Stimulated activated memory B cell treated with anti-CD40 and anti-IgM and Interleukin-4, amounts not matched to agents 10 μg/mL and 1 μg/mL and 100 μg/mL, for 72 hours (primary cell): ENCODE data around the gene GH2.

Experiments
- ATAC-seq: fragments of 150-1000 bp; cut with Tn5 transposase; 2 replicates; pipeline ENCODE4 v1.10.0; 2021
- H3K27ac Mint-ChIP-seq: one replicate; pipeline ENCODE4 v1.8.0; 2022; ENCODE audit warnings: mild to moderate bottlenecking, mixed read lengths
- H3K27me3 Mint-ChIP-seq: one replicate; pipeline ENCODE4 v1.8.0; 2022; ENCODE audit warnings: mixed read lengths
- H3K36me3 Mint-ChIP-seq: one replicate; pipeline ENCODE4 v1.8.0; 2022; ENCODE audit warnings: mixed read lengths
- H3K4me1 Mint-ChIP-seq: one replicate; pipeline ENCODE4 v1.8.0; 2022; ENCODE audit warnings: mixed read lengths
- H3K4me3 Mint-ChIP-seq: one replicate; pipeline ENCODE4 v1.8.0; 2022; ENCODE audit warnings: mild to moderate bottlenecking, moderate library complexity, mixed read lengths
- H3K9me3 Mint-ChIP-seq: one replicate; pipeline ENCODE4 v1.8.0; 2022; ENCODE audit warnings: mixed read lengths

GH2 gene

GRCh38 chr17:63842540-63843386 lies 39.0 kb downstream of the GH2 start, which contains the start of gene SMARCD2:
Gene SMARCD2, minus strand, starts transcription at chr17:63842685. Its CDS starts 11 bp downstream, at chr17:63842674.
- peaks cover 51% of the 10 kb centered on the region for H3K4me1 Mint-ChIP-seq
- peak within 1 kb of the TSS; percentile 95 for H3K27ac Mint-ChIP-seq
- H3K4me3 Mint-ChIP-seq, result peak within 1 kb of the TSS; percentile 94
- no peaks in the 10 kb centered on the region for H3K9me3 Mint-ChIP-seq
- peak; percentile 96 for ATAC-seq
- H3K27me3 Mint-ChIP-seq, result no peaks in the 10 kb centered on the region
- no peaks in the 10 kb centered on the region for H3K36me3 Mint-ChIP-seq

GRCh38 chr17:63842173-63842539 lies 39.6 kb downstream of the GH2 start:
- Mint-ChIP-seq H3K27ac (peak overlapping the region; percentile 95), H3K4me1 (peaks cover 53% of the 10 kb centered on the region), H3K27me3 (no peaks in the 10 kb centered on the region), H3K36me3 (peaks cover 3% of the 10 kb centered on the region), H3K9me3 (no peaks in the 10 kb centered on the region), H3K4me3 (peak overlapping the region; percentile 94)
- peak; percentile 66 for ATAC-seq

DNA sequence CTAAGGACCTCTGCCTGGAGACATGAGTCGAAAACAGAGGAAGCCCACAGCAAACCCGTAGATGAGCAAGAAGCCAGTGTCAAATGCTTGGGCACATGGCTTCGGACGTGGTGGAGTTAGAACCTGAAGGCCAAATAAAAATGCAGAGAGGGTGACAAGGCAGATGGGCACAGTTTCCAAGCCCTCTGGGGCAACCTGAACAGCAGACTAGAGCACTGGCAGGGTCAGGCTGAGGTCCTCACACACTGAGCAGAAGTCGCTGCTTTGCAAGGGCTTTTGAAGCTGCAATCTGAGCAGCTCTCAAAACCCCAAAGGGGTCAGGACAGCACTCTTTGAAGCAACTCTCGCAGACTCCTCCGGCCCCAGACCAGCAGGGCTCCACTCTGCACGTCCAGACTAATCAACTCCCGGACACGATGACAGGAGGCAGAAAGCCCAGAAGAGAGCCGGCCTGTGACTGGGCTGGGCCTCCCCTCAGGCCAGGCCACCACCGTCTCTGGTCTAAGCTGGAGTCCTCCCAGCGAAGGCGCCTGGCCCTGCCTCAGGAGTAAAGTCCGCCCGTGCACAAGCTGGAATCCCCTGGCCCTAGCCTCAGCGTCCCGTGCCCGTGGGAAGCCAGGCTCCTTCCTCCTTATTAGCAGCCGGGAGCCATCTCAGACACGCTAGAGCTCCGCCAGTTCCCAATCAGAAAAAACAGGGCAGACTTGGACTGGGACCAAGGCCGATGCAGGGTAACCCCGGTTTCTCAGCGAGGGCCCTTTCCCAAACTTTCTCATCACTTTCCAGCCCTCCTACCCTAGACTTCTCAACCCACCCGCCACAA lies 40.2 kb downstream of the GH2 start:
- Mint-ChIP-seq H3K27ac (peak overlapping the region; percentile 95), H3K9me3 (no peaks in the 10 kb centered on the region), H3K27me3 (no peaks in the 10 kb centered on the region), H3K36me3 (peaks cover 8% of the 10 kb centered on the region), H3K4me3 (peak overlapping the region; percentile 94), H3K4me1 (peaks cover 58% of the 10 kb centered on the region)
- no peak for ATAC-seq

DNA sequence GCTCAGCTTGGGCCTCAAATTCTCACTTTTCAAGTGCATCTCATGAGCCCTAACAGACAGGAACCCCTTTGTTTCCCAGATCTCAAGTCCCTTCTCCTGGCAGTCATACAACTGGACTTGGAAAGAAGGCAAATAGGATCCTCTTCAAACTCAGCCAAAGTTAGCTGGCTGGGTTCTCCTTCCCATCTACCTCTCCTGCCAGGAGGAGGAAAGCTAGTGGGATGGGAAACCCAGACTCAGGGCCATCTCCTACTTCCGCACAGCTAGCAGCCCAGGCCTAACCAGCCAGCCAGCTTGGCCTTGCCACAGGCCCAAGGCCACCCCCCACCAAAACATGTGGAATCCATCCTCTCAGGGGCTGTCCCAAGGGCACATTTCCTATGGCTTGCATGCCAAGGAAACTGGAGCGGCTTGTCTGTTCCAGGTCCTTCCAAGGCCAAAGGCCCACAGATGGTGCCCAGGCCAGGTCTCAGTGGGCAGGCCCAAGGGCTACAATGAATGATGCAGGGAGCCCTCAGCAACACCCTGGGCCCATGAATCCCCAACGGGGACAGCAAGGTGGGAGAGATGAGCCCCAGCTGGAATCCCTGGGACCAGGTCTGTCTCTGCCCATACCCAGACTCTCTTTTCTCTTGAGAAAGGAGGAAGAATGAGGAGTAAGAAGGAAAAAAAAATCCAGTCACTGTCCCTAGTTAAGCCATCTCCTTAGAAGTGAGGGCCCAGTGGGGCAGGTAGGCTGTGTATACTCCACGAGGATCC lies 41.0 kb downstream of the GH2 start:
- no peaks in the 10 kb centered on the region for H3K27me3 Mint-ChIP-seq
- ATAC-seq, result no peak
- peaks cover 11% of the 10 kb centered on the region for H3K36me3 Mint-ChIP-seq
- H3K9me3 Mint-ChIP-seq, result no peaks in the 10 kb centered on the region
- H3K4me1 Mint-ChIP-seq, result peaks cover 60% of the 10 kb centered on the region
- H3K4me3 Mint-ChIP-seq, result peak overlapping the region; percentile 94
- peak overlapping the region; percentile 95 for H3K27ac Mint-ChIP-seq

GRCh38 chr17:63838631-63839171 lies 43.0 kb downstream of the GH2 start:
- Mint-ChIP-seq H3K27ac (peak overlapping the region; percentile 56), H3K27me3 (no peaks in the 10 kb centered on the region)
- no peak for ATAC-seq

DNA sequence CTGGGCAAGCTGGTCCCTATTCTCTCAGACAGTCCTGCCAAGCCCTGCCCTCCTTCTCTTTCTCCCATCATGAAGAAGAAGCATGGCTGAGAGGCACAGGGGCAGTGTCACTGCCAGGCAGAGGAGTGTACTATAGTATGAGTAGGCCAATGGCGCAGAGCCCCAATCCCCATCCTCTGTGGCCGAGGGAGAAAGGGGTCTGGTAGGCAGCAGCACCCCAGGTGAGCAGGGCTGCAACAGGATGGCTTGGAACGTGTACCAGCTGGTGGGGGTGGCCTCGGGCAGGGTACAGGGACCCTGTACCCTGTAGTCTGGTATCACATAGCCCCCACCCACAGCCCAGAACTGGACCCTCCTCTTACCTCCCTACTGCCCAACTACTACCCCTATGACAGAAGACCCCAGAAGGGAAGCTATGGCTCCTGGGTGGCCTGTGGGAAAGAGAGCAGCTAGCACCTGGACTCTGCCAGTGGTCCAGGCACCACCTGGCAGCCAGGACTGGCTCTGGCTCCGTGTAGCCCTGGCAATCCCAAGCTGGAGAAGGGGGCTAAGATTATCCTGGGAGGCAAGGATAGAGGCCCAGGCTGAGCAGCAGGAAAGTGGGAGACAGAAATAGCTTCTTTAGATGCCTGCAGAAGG lies 43.7 kb downstream of the GH2 start:
- no peak for ATAC-seq
- Mint-ChIP-seq H3K27ac (peak overlapping the region; percentile 56), H3K36me3 (peaks cover 37% of the 10 kb centered on the region), H3K9me3 (no peaks in the 10 kb centered on the region), H3K27me3 (no peaks in the 10 kb centered on the region), H3K4me1 (peaks cover 70% of the 10 kb centered on the region), H3K4me3 (no peak overlapping the region)

More at GRCh38 chr17:63838631-63839171, 43.0 kb downstream of the GH2 start:
- Mint-ChIP-seq H3K36me3 (peaks cover 31% of the 10 kb centered on the region), H3K4me1 (peaks cover 71% of the 10 kb centered on the region), H3K4me3 (no peak overlapping the region), H3K9me3 (no peaks in the 10 kb centered on the region)

DNA sequence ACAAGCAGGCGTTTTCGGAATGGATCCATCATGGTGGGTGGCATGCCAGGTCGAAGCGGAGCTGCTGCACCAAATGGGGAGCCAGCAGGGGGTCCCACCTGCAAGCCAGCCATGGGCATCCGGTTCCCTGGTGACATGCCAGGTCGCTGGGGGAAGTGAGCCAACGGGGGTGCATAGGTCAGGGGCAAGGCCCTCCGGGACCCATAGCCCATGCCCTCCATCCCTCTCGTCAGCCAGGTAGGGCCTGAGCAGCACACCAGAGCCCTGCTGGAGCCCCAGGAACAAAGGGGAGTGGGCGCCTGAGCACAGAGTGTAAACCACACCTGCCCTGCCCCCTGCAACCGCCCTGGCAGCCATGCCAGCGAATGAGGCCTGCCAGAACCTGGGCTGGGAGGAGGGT lies 44.3 kb downstream of the GH2 start:
- ATAC-seq, result no peak
- H3K36me3 Mint-ChIP-seq, result peaks cover 38% of the 10 kb centered on the region
- no peaks in the 10 kb centered on the region for H3K27me3 Mint-ChIP-seq
- H3K4me1 Mint-ChIP-seq, result peaks cover 70% of the 10 kb centered on the region
- H3K4me3 Mint-ChIP-seq, result no peak overlapping the region
- H3K9me3 Mint-ChIP-seq, result no peaks in the 10 kb centered on the region
- H3K27ac Mint-ChIP-seq, result peak overlapping the region; percentile 56

- Mint-ChIP-seq H3K36me3 (peaks cover 45% of the 10 kb centered on the region), H3K4me3 (no peak overlapping the region), H3K27ac (peak overlapping the region; percentile 56), H3K9me3 (no peaks in the 10 kb centered on the region), H3K4me1 (peaks cover 67% of the 10 kb centered on the region), H3K27me3 (no peaks in the 10 kb centered on the region)
- no peak for ATAC-seq
Measured at GRCh38 chr17:63836811-63837210, 44.9 kb downstream of the GH2 start.

DNA sequence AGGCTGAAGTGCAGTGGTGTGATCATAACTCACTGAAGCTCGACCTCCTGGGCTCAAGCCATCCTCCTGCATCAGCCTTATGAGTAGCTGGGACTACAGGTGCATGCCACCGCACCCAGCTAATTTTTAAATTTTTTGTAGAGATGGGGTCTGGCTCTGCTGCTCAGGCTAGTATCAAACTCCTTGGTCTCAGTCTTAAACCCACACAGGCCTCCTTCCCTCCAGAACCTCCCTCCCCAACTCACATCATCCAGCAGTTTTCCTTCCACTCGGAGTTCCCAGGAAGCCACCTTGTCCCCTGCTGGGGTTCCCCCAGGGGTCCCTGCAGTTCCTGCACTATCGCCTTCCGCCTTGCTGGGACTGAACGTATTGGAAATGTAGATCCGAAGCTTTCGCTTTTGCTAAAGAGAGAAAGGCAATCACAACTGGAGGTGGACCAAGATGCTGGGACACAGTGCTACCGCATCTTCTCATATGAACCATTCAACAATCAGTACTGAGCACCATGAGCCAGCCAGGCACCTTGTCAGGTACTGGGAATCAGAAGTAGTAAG lies 46.5 kb downstream of the GH2 start:
- no peak overlapping the region for H3K4me3 Mint-ChIP-seq
- peaks cover 66% of the 10 kb centered on the region for H3K4me1 Mint-ChIP-seq
- H3K36me3 Mint-ChIP-seq, result peaks cover 55% of the 10 kb centered on the region
- no peak for ATAC-seq
- no peaks in the 10 kb centered on the region for H3K9me3 Mint-ChIP-seq
- H3K27me3 Mint-ChIP-seq, result no peaks in the 10 kb centered on the region
- peak overlapping the region; percentile 67 for H3K27ac Mint-ChIP-seq

GRCh38 chr17:63834431-63835166 lies 47.1 kb downstream of the GH2 start:
- peak; percentile 77 for ATAC-seq
- H3K9me3 Mint-ChIP-seq, result no peaks in the 10 kb centered on the region
- peaks cover 62% of the 10 kb centered on the region for H3K36me3 Mint-ChIP-seq
- peaks cover 69% of the 10 kb centered on the region for H3K4me1 Mint-ChIP-seq
- peak overlapping the region; percentile 67 for H3K27ac Mint-ChIP-seq
- H3K4me3 Mint-ChIP-seq, result no peak overlapping the region
- H3K27me3 Mint-ChIP-seq, result no peaks in the 10 kb centered on the region

- Mint-ChIP-seq H3K9me3 (no peaks in the 10 kb centered on the region), H3K4me3 (no peak overlapping the region), H3K36me3 (peaks cover 64% of the 10 kb centered on the region), H3K4me1 (peaks cover 65% of the 10 kb centered on the region), H3K27me3 (no peaks in the 10 kb centered on the region), H3K27ac (peak overlapping the region; percentile 67)
- ATAC-seq, result no peak
Measured at GRCh38 chr17:63833741-63834373, 47.9 kb downstream of the GH2 start.

DNA sequence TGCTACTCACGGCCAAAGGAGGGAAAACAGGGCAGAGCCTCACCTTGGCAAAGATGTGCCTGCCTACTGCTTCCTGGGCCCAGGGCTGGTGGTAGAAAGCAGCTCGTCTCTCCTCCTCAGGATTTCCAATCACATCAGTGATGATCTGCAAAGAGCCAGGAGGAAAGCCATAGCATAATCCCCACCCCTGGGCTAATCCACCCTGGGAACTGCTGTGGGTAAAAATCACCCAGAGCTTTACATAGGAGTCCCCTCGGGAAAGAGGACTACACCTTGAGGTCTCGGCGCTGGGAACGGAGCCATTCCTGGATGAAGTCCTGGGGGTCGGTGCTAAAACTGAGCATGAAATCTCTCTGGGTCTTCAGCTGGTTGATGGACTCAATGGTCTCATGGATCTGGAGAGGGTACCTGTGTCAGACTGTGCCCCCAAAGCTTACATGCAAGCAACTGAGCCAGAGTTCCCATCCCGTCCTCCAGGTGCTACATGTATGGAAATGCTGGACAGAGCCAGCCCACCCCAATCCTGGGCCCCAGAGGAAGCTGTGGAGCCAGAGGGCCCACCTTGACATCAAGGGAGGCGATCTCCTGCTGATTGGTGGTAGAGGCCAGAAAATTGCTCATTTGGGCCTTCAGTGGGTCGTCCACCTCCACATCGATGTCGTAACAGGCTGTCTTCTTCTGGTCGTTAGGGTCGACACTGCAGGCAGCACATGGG lies 48.6 kb downstream of the GH2 start:
- H3K27me3 Mint-ChIP-seq, result no peaks in the 10 kb centered on the region
- peaks cover 64% of the 10 kb centered on the region for H3K36me3 Mint-ChIP-seq
- no peak overlapping the region for H3K4me3 Mint-ChIP-seq
- H3K9me3 Mint-ChIP-seq, result no peaks in the 10 kb centered on the region
- H3K27ac Mint-ChIP-seq, result peak overlapping the region; percentile 67
- ATAC-seq, result no peak
- peaks cover 63% of the 10 kb centered on the region for H3K4me1 Mint-ChIP-seq

GRCh38 chr17:63832455-63832854 lies 49.3 kb downstream of the GH2 start:
- peaks cover 64% of the 10 kb centered on the region for H3K36me3 Mint-ChIP-seq
- H3K27ac Mint-ChIP-seq, result peak overlapping the region; percentile 9
- ATAC-seq, result no peak
- H3K9me3 Mint-ChIP-seq, result no peaks in the 10 kb centered on the region
- peaks cover 63% of the 10 kb centered on the region for H3K4me1 Mint-ChIP-seq
- H3K4me3 Mint-ChIP-seq, result no peak overlapping the region
- no peaks in the 10 kb centered on the region for H3K27me3 Mint-ChIP-seq
